ENCODE results near the gene ANKS1A.

Gene ANKS1A

DNA sequence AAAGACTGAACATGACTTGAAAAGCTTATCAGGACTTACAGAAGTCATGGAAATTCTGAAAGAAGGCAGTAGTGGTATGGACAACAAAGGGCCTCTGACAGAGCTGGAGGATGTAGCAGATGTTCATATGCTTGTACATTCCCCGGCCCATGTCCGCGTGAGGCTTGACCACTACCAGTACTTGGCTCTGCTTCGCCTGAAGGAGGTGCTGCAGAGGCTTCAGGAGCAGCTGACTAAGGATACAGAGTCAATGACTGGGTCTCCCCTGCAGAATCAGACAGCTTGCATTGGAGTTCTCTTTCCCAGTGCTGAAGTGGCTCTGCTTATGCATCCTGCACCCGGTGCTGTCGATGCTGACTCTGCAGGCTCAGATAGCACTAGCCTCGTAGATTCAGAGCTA, 30.4 kb upstream of the ANKS1A start:
- no peak overlapping the region for H3K9ac ChIP-seq (ENCODE audit: low read length)
- H3K4me2 ChIP-seq (ENCODE audit: low read depth, low read length), result no peak overlapping the region
- H3F3A ChIP-seq (ENCODE audit: insufficient read depth, low read length), result no peaks in the 10 kb centered on the region
- H3K4me1 ChIP-seq (ENCODE audit: low read length), result no peaks in the 10 kb centered on the region
- no peaks in the 10 kb centered on the region for H3K9me2 ChIP-seq (replicated peaks; ENCODE audit: insufficient read depth, low read length)
- no peaks in the 10 kb centered on the region for H3K27me3 ChIP-seq (replicated peaks; ENCODE audit: insufficient read depth, low read length)
- TF ChIP-seq EZH2 (optimal IDR thresholded peaks at IDR 0.05; ENCODE audit: low read depth, low read length) (no peak), EZH2phosphoT487 (IDR thresholded peaks at IDR 0.05; ENCODE audit: low read length) (no peak)
- TF ChIP-seq, protein P1, sequence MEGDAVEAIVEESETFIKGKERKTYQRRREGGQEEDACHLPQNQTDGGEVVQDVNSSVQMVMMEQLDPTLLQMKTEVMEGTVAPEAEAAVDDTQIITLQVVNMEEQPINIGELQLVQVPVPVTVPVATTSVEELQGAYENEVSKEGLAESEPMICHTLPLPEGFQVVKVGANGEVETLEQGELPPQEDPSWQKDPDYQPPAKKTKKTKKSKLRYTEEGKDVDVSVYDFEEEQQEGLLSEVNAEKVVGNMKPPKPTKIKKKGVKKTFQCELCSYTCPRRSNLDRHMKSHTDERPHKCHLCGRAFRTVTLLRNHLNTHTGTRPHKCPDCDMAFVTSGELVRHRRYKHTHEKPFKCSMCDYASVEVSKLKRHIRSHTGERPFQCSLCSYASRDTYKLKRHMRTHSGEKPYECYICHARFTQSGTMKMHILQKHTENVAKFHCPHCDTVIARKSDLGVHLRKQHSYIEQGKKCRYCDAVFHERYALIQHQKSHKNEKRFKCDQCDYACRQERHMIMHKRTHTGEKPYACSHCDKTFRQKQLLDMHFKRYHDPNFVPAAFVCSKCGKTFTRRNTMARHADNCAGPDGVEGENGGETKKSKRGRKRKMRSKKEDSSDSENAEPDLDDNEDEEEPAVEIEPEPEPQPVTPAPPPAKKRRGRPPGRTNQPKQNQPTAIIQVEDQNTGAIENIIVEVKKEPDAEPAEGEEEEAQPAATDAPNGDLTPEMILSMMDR (IDR thresholded peaks at IDR 0.05; ENCODE audit: low read length), result no peak
- H3K4me3 ChIP-seq (ENCODE audit: low read length), result no peak overlapping the region
- H3K79me2 ChIP-seq (ENCODE audit: low read length), result no peaks in the 10 kb centered on the region
- H2AFZ ChIP-seq (ENCODE audit: low read length), result no peak overlapping the region
- H3K27ac ChIP-seq (ENCODE audit: low read length), result no peak overlapping the region
- no peaks in the 10 kb centered on the region for H4K20me1 ChIP-seq (ENCODE audit: insufficient read depth, low read length)
- H3K9me3 ChIP-seq (replicated peaks; ENCODE audit: insufficient read depth, low read length), result no peaks in the 10 kb centered on the region
- no peak for DNase-seq
- peaks cover 10% of the 10 kb centered on the region; the same call in 1 of the 2 replicates for H3K36me3 ChIP-seq (replicated peaks; ENCODE audit: insufficient read depth, low read length)

DNA sequence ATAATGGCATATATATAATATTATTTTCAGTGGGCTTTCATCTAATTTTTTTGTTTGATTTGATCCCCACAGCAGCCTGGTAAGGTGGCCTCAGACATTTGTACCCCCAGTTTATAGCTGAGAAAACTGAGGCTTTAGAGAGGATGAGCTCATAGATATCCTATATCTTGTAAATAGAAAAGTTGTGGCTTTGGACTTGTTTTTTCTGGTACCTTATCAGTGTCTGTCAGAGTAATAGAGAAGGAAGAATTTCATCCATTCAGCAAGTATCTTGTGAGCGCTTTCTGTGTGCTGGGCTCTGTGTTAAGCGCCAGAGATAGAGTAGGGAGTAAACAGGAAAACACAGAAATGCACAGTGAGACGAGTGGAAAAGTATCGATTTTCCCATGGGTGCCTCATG, 29.1 kb upstream of the ANKS1A start:
- peaks cover 10% of the 10 kb centered on the region; the same call in 1 of the 2 replicates for H3K36me3 ChIP-seq (replicated peaks; ENCODE audit: insufficient read depth, low read length)

DNA sequence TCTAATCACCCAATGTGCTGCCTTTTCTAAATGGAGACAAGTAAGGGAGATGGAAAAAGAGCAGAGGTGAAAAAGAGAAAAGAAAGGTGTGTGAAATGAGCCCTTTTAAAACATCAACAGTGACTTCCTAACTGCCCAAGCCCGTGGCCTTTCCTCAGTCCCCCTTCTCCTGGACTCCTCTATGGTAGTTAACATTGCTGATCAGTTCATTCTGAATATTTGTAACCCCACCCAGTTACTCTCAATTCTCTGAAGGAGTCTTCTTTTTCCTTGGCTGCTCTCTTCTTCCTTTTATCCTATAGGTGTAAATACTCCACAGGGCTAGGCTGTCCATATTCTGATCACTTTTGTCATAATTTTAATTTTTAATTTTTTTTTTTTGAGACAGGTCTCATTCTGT, 28.3 kb upstream of the ANKS1A start:
- H3K27ac ChIP-seq (ENCODE audit: low read length), result no peak overlapping the region
- H3K9ac ChIP-seq (ENCODE audit: low read length), result no peak overlapping the region
- H3K9me2 ChIP-seq (replicated peaks; ENCODE audit: insufficient read depth, low read length), result no peaks in the 10 kb centered on the region
- H4K20me1 ChIP-seq (ENCODE audit: insufficient read depth, low read length), result no peaks in the 10 kb centered on the region
- DNase-seq, result no peak
- TF ChIP-seq EZH2phosphoT487 (IDR thresholded peaks at IDR 0.05; ENCODE audit: low read length) (no peak), EZH2 (optimal IDR thresholded peaks at IDR 0.05; ENCODE audit: low read depth, low read length) (no peak)
- TF ChIP-seq, protein P1 (IDR thresholded peaks at IDR 0.05; ENCODE audit: low read length), result no peak
- H2AFZ ChIP-seq (ENCODE audit: low read length), result no peak overlapping the region
- no peaks in the 10 kb centered on the region for H3K9me3 ChIP-seq (replicated peaks; ENCODE audit: insufficient read depth, low read length)
- H3K4me1 ChIP-seq (ENCODE audit: low read length), result no peaks in the 10 kb centered on the region
- no peaks in the 10 kb centered on the region for H3K27me3 ChIP-seq (replicated peaks; ENCODE audit: insufficient read depth, low read length)
- H3F3A ChIP-seq (ENCODE audit: insufficient read depth, low read length), result no peaks in the 10 kb centered on the region
- no peak overlapping the region for H3K4me2 ChIP-seq (ENCODE audit: low read depth, low read length)
- no peak overlapping the region for H3K4me3 ChIP-seq (ENCODE audit: low read length)
- no peaks in the 10 kb centered on the region for H3K79me2 ChIP-seq (ENCODE audit: low read length)
- peaks cover 10% of the 10 kb centered on the region; the same call in 1 of the 2 replicates for H3K36me3 ChIP-seq (replicated peaks; ENCODE audit: insufficient read depth, low read length)

More for the DNA sequence above, 29.1 kb upstream of the ANKS1A start:
- H3K4me2 ChIP-seq (ENCODE audit: low read depth, low read length), result no peak overlapping the region
- H3K79me2 ChIP-seq (ENCODE audit: low read length), result no peaks in the 10 kb centered on the region
- H3F3A ChIP-seq (ENCODE audit: insufficient read depth, low read length), result no peaks in the 10 kb centered on the region
- H3K9ac ChIP-seq (ENCODE audit: low read length), result no peak overlapping the region
- H3K4me3 ChIP-seq (ENCODE audit: low read length), result no peak overlapping the region
- no peaks in the 10 kb centered on the region for H4K20me1 ChIP-seq (ENCODE audit: insufficient read depth, low read length)
- H3K9me2 ChIP-seq (replicated peaks; ENCODE audit: insufficient read depth, low read length), result no peaks in the 10 kb centered on the region
- no peak for TF ChIP-seq EZH2 (optimal IDR thresholded peaks at IDR 0.05; ENCODE audit: low read depth, low read length)
- no peak for TF ChIP-seq EZH2phosphoT487 (IDR thresholded peaks at IDR 0.05; ENCODE audit: low read length)
- TF ChIP-seq, protein P1 (IDR thresholded peaks at IDR 0.05; ENCODE audit: low read length), result no peak
- no peaks in the 10 kb centered on the region for H3K4me1 ChIP-seq (ENCODE audit: low read length)
- no peak overlapping the region for H3K27ac ChIP-seq (ENCODE audit: low read length)
- no peaks in the 10 kb centered on the region for H3K27me3 ChIP-seq (replicated peaks; ENCODE audit: insufficient read depth, low read length)
- H2AFZ ChIP-seq (ENCODE audit: low read length), result no peak overlapping the region
- no peaks in the 10 kb centered on the region for H3K9me3 ChIP-seq (replicated peaks; ENCODE audit: insufficient read depth, low read length)
- DNase-seq, result no peak

Measured in MM.1S (cell line).